GM19023 (cell line): ENCODE data around the gene NXF1.
A peak's percentile ranks its signal among the peaks of the same experiment; 100 is the strongest.
"Not testable (repeated sequence)": the region's sequence is repeated elsewhere in the genome, so short reads cannot be mapped to it uniquely, and the experiment has no call there.

ENCODE experiments used
- ATAC-seq: cut with Tn5 transposase; IDR thresholded peaks from one replicate; pipeline ENCODE4 v1.9.1; 2021; ENCODE audit warnings: mild to moderate bottlenecking, moderate library complexity; ENCODE audit not compliant: unreplicated experiment

Gene NXF1

GRCh38 chr11:62832336-62833234 lies 27.3 kb upstream of the NXF1 start, which contains the start of gene TEX54:
TSS of gene TEX54 (minus strand) at chr11:62832841.
- ATAC-seq, result peak; percentile 6

- peak; percentile 88 for ATAC-seq
Observed at GRCh38 chr11:62831520-62832335, 26.5 kb upstream of the NXF1 start, which contains the start of gene STX5. TSS of gene STX5 (minus strand) at chr11:62832051. CDS start at chr11:62831243, 808 bp downstream.

- peak; percentile 2 for ATAC-seq
Observed at GRCh38 chr11:62830904-62831519, 25.8 kb upstream of the NXF1 start.

GRCh38 chr11:62828130-62828529 lies 22.9 kb upstream of the NXF1 start:
- ATAC-seq, result not testable (repeated sequence)

GRCh38 chr11:62823677-62824076 lies 18.4 kb upstream of the NXF1 start:
- no peak for ATAC-seq

GRCh38 chr11:62817129-62817528 lies 11.9 kb upstream of the NXF1 start:
- no peak for ATAC-seq

GRCh38 chr11:62816557-62816956 lies 11.3 kb upstream of the NXF1 start:
- no peak for ATAC-seq

- ATAC-seq, result no peak
Observed at GRCh38 chr11:62811659-62812058, 6.4 kb upstream of the NXF1 start.

- no peak for ATAC-seq
Observed at GRCh38 chr11:62810748-62811147, 5.5 kb upstream of the NXF1 start.

- ATAC-seq, result no peak
Observed at GRCh38 chr11:62806611-62807121, 1.4 kb upstream of the NXF1 start.

GRCh38 chr11:62805961-62806441 lies 761 bp upstream of the NXF1 start:
- no peak for ATAC-seq

- no peak for ATAC-seq
Observed at GRCh38 chr11:62804310-62805075, 747 bp downstream of the NXF1 start.

- ATAC-seq, result no peak
Observed at GRCh38 chr11:62801071-62801470, 4.2 kb downstream of the NXF1 start.

GRCh38 chr11:62799486-62799885 lies 5.8 kb downstream of the NXF1 start:
- no peak for ATAC-seq

GRCh38 chr11:62796281-62796680 lies 9.0 kb downstream of the NXF1 start:
- ATAC-seq, result no peak

- ATAC-seq, result no peak
Observed at GRCh38 chr11:62794201-62794775, 11.0 kb downstream of the NXF1 start.

GRCh38 chr11:62792202-62792575 lies 13.1 kb downstream of the NXF1 start:
- no peak for ATAC-seq

GRCh38 chr11:62791501-62792201 lies 13.6 kb downstream of the NXF1 start, which contains the start of gene TMEM223:
TSS of gene TMEM223 (minus strand) at chr11:62792006. CDS start at chr11:62791994, 12 bp downstream.
- ATAC-seq, result peak; percentile 69

GRCh38 chr11:62789576-62789975 lies 15.7 kb downstream of the NXF1 start:
- ATAC-seq, result no peak
